HG03066 (cell line): ENCODE data around the gene ZNF775.
A peak's percentile ranks its signal among the peaks of the same experiment; 100 is the strongest.

Experiments
- ATAC-seq: cut with Tn5 transposase; IDR thresholded peaks from one replicate; pipeline ENCODE4 v1.9.1; 2021; ENCODE audit warnings: low read depth; ENCODE audit not compliant: unreplicated experiment

ZNF775 gene

GRCh38 chr7:150378853-150379440 lies at the start of gene ZNF775:
TSS of gene ZNF775 (plus strand) at chr7:150379330. CDS start at chr7:150388471, 9,141 bp downstream.
- peak; percentile 62 for ATAC-seq

DNA sequence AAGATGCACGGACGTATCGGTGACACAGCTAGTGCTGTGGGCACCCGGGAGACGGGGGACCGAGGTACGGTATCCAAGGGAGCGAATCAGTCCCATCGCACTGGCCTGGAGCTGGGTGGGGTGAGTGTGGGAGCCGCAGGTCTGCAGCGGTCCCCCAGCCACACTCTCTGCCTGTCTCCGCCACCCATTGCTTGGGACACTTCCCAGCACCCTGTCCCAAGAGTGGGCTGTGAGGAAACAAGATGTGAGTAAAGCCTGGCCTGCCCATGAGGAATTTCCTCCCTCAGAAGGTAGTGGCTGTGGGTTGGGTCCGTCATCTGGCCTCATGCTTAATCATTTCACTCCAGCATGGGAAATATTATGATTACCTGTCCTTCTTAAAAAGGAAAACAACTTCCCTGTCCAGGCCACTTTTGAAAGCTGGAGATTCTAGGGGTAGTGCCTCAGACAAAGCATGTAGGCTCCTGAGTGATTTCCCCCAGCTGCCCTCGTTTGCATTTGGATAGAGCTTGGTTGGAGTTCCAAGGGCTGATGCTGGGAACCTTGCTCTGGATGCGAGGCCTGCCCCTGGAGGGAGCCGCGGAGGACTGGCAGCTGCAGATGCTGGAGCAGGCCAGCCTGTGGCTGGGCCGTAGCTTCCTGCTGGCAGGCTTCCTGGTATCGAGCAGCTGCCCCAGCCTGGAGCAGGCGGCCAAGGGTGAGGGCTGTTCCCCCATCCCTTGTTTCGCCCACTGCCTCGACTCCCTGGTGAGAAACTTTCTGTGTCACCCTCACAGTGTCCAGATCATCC lies 49.6 kb upstream of the ZNF775 start:
- no peak for ATAC-seq

- ATAC-seq = no peak
These were observed 48.8 kb upstream of the ZNF775 start for GRCh38 chr7:150330211-150330885.

DNA sequence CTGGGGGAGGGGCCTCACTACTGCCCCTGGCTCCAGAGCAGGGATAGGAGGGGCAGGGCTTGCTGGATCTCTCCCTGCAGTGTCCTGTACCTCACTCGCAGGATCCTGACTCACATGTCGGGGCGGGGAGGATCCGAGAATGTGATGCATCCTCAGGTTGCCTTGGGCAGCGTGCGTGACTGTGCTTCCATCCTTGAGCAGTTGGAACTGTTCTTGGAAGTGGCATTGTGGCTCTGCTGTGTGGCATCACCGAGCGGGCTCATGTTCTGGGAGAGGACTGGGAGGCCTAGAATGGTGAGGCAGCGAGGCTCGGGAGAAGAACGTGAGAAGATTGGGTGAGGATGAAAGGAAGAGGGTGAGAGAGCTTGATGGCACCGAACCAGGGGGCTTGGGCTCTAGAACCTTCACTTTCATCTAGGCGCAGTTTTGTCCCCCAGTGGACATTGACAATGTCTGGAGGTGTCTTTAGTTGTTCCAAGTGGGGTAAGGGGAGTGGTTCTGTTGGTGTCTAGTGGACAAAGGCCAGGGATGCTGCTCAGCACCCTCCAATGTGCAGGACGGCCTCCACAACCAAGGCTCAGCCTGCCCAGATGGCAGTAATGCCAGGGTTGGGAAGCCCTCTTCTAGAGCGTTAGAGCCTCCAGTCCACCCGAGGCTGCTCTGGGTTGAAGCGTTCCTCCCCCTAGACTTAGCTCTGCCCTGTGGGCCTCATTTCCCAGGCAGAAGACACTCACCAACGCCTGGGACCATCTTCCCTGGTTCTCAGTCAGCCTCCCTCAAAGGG lies 46.1 kb upstream of the ZNF775 start:
- ATAC-seq = no peak

DNA sequence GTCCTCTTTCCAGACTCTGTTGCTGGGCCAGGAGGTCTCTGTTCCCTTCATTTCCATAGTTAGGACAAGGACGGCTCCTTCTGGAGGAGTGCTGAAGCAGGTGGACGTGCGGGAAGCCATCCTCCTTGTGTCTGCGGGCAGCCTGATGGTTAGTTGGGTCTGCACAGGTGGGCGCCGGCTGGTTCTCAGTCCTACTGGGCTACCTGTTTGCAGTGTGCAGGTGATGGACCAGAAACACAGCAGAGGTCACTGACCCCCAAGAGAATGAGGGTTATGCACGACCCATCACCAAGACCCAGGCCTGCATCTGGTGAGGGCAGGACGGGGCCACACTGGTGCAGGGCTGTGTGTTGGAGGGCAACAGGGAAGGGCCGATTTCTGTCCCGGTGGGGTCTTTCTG lies 45.5 kb upstream of the ZNF775 start:
- no peak for ATAC-seq

GRCh38 chr7:150334108-150334507 lies 45.0 kb upstream of the ZNF775 start:
- no peak for ATAC-seq

DNA sequence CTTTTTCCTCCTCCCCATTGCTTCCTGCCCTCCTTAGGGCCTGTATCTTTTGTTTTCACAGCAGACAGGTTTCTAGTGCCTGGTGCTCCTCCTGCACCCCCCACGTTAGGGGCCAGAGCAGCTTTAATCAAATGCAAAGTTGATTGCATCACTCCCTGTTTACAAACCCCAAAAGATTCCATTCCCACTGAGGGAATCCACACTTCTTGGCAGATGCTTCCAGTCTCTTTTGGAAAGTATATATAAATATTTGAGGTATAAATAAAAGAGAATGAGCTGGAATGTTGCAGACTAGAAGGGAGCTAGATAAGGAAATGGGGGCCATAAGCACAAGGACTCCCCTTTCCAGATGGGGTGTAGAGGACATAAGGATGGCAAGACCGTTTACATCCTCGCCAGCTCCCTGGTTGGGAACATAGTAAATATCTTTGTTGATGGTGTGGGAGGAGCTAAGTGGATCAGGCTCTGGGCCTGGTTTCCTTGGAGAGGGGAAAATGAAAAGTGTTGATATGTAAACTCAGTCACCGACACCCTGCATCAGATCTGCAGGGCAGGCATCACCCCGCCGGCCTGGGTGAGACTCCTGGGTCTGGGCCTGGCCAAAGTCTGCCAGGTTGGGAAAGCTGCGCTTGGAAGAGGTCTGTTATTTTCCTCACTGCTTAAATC lies 43.9 kb upstream of the ZNF775 start:
- no peak for ATAC-seq

- no peak for ATAC-seq
These were observed 43.4 kb upstream of the ZNF775 start for GRCh38 chr7:150335774-150336112.

DNA sequence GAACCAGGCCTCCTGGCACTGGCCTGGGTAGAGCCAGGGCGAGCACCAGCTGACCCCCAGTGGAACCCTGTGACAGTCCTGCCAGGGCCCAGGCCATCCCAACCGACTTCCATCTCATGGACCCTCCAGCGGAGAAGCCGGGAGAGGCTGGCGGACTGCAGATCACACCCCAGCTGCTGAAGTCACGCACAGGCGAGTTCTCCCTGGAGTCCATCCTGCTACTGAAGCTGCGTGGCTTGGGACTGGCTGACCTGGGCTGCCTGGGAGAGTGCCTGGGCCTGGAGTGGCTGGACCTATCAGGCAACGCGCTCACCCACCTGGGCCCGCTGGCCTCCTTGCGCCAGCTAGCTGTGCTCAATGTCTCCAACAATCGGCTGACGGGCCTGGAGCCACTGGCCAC lies 42.4 kb upstream of the ZNF775 start:
- ATAC-seq = no peak

DNA sequence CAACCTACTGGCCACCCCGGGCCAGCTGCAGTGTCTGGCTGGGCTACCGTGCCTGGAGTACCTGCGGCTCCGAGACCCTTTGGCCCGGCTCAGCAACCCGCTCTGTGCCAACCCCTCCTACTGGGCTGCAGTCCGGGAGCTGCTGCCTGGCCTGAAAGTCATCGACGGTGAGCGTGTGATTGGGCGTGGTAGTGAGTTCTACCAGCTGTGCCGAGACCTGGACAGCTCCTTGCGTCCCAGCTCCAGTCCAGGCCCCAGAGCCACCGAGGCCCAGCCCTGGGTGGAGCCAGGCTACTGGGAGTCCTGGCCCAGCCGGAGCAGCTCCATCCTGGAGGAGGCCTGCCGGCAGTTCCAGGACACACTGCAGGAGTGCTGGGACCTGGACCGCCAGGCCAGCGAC lies 42.0 kb upstream of the ZNF775 start:
- no peak for ATAC-seq

- no peak for ATAC-seq
These were observed 41.5 kb upstream of the ZNF775 start for GRCh38 chr7:150337659-150338081.

- no peak for ATAC-seq
These were observed 40.8 kb upstream of the ZNF775 start for GRCh38 chr7:150338166-150338829.

GRCh38 chr7:150339409-150339809 lies 39.7 kb upstream of the ZNF775 start:
- ATAC-seq = no peak

DNA sequence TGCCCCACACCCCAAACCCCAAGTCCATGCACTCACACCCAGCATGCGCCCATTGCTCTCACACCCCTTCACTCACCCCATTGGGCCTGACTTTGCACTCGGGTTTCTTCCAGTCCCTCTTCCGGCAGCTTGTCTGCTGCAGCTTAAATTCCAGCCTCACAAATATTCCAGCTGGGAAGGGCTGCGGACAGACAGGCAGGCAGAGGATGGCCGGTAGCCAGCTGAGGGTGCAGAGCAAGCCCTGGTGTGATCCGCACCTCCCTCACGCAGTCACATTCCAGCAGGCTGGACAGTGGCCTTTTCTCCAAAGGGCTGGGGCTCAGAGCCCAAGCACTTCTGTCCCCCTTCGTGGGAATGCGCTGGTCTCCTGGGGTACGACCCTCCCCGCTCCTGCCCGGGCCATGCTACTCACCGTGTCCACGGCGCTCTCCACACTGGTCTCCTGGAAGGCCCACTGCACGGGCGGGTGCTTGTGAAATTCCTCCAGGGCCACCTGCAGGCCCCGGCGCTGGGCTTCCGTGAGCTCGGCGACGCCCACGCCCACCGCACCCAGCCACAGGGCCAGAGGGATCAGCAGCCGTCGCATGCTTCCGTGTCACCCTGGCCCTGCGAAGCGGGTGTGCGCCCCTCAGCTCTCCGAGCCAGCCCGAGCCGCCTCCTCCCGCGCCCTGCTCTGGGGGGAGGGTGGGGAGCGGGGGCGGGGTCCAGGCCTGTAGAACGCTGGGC lies 38.9 kb upstream of the ZNF775 start:
- no peak for ATAC-seq

GRCh38 chr7:150340875-150341262 lies 38.3 kb upstream of the ZNF775 start:
- ATAC-seq = no peak

GRCh38 chr7:150341263-150342120 lies 37.6 kb upstream of the ZNF775 start, which contains the start of gene RARRES2:
TSS of gene RARRES2 (minus strand) at chr7:150341629. CDS start at chr7:150340609, 1,020 bp downstream.
- no peak for ATAC-seq

- ATAC-seq = no peak
These were observed 37.1 kb upstream of the ZNF775 start for GRCh38 chr7:150342121-150342408.

GRCh38 chr7:150343225-150343624 lies 35.9 kb upstream of the ZNF775 start:
- ATAC-seq = no peak

DNA sequence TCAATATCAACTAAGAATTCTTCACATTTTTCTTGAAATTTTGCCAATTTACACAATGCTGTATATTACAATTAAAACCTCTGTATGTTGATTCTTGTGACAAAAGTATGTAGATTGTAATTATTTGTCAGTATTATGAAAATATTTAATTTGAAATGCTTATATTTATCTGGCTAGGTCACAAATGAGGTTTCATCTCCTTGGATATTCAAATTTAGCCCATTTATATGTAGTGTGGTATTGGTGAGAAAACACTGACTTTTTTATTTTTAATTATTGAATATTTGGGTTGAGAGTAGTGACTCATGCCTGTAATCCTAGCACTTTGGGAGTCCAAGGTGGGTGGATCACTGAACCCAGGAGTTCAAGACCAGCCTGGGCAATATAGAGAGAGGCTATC lies 34.8 kb upstream of the ZNF775 start:
- no peak for ATAC-seq
